ENCODE data around the gene COL11A1. TPM values are rescaled to one million over a fixed set of nuclear protein-coding genes. Genes with fewer than 3 reads are reported as not detected.

Gene COL11A1
- polyA plus RNA-seq, 1 of the 3 experiments (the other 2 are of a cell fraction), result 0.13 TPM

DNA sequence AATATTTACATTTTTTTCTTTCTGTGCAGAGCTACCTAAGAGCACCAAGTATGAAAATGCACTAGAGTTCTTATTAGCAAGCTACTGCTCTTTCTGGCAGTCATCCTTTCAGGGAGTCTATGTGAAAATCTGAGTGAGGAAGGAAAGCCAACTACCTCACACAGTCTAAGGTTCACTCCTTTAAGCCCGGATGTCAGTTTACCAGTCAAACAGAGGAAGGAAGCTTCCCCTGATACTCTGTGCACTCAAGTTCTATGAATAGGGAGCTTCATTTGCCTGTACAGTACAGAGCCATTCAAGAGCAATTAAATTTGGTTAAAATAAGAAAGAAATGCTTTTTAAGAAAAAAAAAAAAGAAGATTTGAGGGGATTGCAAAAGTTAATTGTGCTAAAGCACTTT lies 6.9 kb downstream of the COL11A1 start:
- 73% methylated on average over 1 of the region's 1 CpG for WGBS (ENCODE audit: low lambda C conversion rate)
- no peaks in the 10 kb centered on the region for H3K79me2 ChIP-seq (ENCODE audit: insufficient read depth)
- H3F3A ChIP-seq (replicated peaks; ENCODE audit: insufficient read depth), result peaks cover 4% of the 10 kb centered on the region
- no peaks in the 10 kb centered on the region for H3K36me3 ChIP-seq (replicated peaks in 1 of 2; ENCODE audit: control insufficient read depth in 1 of 2, insufficient read depth in 2 of 2, low read length in 1 of 2)
- H3K4me2 ChIP-seq, result no peak overlapping the region
- H3K9me2 ChIP-seq, result no peaks in the 10 kb centered on the region; the same call in 1 of the 2 replicates
- no peak overlapping the region for H3K4me3 ChIP-seq (ENCODE audit: low read depth in 2 of 2, low read length in 1 of 2)
- H3K27me3 ChIP-seq (ENCODE audit: insufficient read depth), result no peaks in the 10 kb centered on the region
- no peak for DNase-seq
- no peak overlapping the region for H3K27ac ChIP-seq (ENCODE audit: low read depth in 2 of 2, low read length in 1 of 2)
- CTCF ChIA-PET, result interaction anchor here (1.2 to 3.0 kb wide), 3 partner anchors 14 to 414 kb away, joined by 3 to 17 read pairs (median 12); no protein-coding TSS in a partner anchor
- no peaks in the 10 kb centered on the region for H3K9me3 ChIP-seq
- no peak overlapping the region for H3K9ac ChIP-seq
- no peak overlapping the region for H2AFZ ChIP-seq (ENCODE audit: low read depth)
- no peaks in the 10 kb centered on the region for H4K20me1 ChIP-seq (ENCODE audit: insufficient read depth)
- no peaks in the 10 kb centered on the region; a peak in 1 of 4 replicates for H3K4me1 ChIP-seq (ENCODE audit: control insufficient read depth in 1 of 2, insufficient read depth in 2 of 2, low read depth in 1 of 2, low read length in 1 of 2)
- TF ChIP-seq NFIC (IDR thresholded peaks at IDR 0.05; ENCODE audit: borderline replicate concordance), result no peak
- TF ChIP-seq JUND (IDR thresholded peaks at IDR 0.05), result no peak
- no peak for TF ChIP-seq TAF1 (IDR thresholded peaks at IDR 0.05; ENCODE audit: borderline replicate concordance, low read depth, low read length)
- no peak for TF ChIP-seq ZBTB33 (IDR thresholded peaks at IDR 0.05; ENCODE audit: borderline replicate concordance, low read depth)
- TF ChIP-seq RAD21 (IDR thresholded peaks at IDR 0.05; ENCODE audit: low read length), result no peak
- no peak for TF ChIP-seq EP300 (IDR thresholded peaks at IDR 0.05; ENCODE audit: borderline replicate concordance in 1 of 2, low read depth in 1 of 2, low read length in 1 of 2)
- TF ChIP-seq, protein P1, sequence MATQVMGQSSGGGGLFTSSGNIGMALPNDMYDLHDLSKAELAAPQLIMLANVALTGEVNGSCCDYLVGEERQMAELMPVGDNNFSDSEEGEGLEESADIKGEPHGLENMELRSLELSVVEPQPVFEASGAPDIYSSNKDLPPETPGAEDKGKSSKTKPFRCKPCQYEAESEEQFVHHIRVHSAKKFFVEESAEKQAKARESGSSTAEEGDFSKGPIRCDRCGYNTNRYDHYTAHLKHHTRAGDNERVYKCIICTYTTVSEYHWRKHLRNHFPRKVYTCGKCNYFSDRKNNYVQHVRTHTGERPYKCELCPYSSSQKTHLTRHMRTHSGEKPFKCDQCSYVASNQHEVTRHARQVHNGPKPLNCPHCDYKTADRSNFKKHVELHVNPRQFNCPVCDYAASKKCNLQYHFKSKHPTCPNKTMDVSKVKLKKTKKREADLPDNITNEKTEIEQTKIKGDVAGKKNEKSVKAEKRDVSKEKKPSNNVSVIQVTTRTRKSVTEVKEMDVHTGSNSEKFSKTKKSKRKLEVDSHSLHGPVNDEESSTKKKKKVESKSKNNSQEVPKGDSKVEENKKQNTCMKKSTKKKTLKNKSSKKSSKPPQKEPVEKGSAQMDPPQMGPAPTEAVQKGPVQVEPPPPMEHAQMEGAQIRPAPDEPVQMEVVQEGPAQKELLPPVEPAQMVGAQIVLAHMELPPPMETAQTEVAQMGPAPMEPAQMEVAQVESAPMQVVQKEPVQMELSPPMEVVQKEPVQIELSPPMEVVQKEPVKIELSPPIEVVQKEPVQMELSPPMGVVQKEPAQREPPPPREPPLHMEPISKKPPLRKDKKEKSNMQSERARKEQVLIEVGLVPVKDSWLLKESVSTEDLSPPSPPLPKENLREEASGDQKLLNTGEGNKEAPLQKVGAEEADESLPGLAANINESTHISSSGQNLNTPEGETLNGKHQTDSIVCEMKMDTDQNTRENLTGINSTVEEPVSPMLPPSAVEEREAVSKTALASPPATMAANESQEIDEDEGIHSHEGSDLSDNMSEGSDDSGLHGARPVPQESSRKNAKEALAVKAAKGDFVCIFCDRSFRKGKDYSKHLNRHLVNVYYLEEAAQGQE (IDR thresholded peaks at IDR 0.05; ENCODE audit: low read depth, low read length), result no peak
- TF ChIP-seq MXI1 (IDR thresholded peaks at IDR 0.05; ENCODE audit: low read depth, low read length), result no peak
- TF ChIP-seq SIN3A (IDR thresholded peaks at IDR 0.05; ENCODE audit: borderline replicate concordance, low read depth, low read length), result no peak
- TF ChIP-seq CHD2 (IDR thresholded peaks at IDR 0.05; ENCODE audit: low read length, partially characterized antibody), result no peak
- no peak for TF ChIP-seq TEAD4 (IDR thresholded peaks at IDR 0.05; ENCODE audit: borderline replicate concordance, insufficient read depth)
- TF ChIP-seq, protein P2, sequence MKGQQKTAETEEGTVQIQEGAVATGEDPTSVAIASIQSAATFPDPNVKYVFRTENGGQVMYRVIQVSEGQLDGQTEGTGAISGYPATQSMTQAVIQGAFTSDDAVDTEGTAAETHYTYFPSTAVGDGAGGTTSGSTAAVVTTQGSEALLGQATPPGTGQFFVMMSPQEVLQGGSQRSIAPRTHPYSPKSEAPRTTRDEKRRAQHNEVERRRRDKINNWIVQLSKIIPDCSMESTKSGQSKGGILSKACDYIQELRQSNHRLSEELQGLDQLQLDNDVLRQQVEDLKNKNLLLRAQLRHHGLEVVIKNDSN (IDR thresholded peaks at IDR 0.05; ENCODE audit: borderline replicate concordance, low read depth), result no peak
- no peak for TF ChIP-seq YY1 (IDR thresholded peaks at IDR 0.05; ENCODE audit: low read depth)
- TF ChIP-seq, protein P3, sequence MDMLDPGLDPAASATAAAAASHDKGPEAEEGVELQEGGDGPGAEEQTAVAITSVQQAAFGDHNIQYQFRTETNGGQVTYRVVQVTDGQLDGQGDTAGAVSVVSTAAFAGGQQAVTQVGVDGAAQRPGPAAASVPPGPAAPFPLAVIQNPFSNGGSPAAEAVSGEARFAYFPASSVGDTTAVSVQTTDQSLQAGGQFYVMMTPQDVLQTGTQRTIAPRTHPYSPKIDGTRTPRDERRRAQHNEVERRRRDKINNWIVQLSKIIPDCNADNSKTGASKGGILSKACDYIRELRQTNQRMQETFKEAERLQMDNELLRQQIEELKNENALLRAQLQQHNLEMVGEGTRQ (IDR thresholded peaks at IDR 0.05; ENCODE audit: borderline replicate concordance, low read depth, low read length), result no peak
- TF ChIP-seq, protein P4, sequence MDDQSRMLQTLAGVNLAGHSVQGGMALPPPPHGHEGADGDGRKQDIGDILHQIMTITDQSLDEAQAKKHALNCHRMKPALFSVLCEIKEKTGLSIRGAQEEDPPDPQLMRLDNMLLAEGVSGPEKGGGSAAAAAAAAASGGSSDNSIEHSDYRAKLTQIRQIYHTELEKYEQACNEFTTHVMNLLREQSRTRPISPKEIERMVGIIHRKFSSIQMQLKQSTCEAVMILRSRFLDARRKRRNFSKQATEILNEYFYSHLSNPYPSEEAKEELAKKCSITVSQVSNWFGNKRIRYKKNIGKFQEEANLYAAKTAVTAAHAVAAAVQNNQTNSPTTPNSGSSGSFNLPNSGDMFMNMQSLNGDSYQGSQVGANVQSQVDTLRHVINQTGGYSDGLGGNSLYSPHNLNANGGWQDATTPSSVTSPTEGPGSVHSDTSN (IDR thresholded peaks at IDR 0.05), result no peak
- TF ChIP-seq FOSL2 (IDR thresholded peaks at IDR 0.05; ENCODE audit: borderline replicate concordance, low read depth), result no peak
- TF ChIP-seq GATA2 (CRISPR knock-in tag; IDR thresholded peaks at IDR 0.05), result no peak
- POLR2A ChIA-PET, result no interaction called here
